Naive thymus-derived CD8-positive, alpha-beta T cell (primary cell): ENCODE results near the gene BTBD18. TPM values are rescaled to one million over a fixed set of nuclear protein-coding genes. Genes with fewer than 3 reads are reported as not detected.

Source experiments
- ATAC-seq, 2 donors: fragments of 150-1000 bp; cut with Tn5 transposase in 1 of 2; sonication (Bioruptor Pico), chemical (Tn5 transposase) in 1 of 2; 1 replicate in 1 of 2; 2 replicates in 1 of 2; pipeline ENCODE4 v1.10.0; 2021; ENCODE audit warnings: mild to moderate bottlenecking in 2 of 2, moderate library complexity in 2 of 2
- POLR2A ChIA-PET: fragments of 350-600 bp; sonication (Branson Sonifier 250); formaldehyde crosslinking; loops from one replicate; lab custom pipeline; 2021; ENCODE audit warnings: antibody characterized with exemption; lab: Charles Lee
- DNase-seq, 10 donors: peaks; one replicate each; pipeline versions ENCODE4 v3.0.0 to v3.0.0-alpha.2; 2020 to 2022
- H3K27ac Mint-ChIP-seq, 10 donors: one replicate each; pipeline ENCODE4 v1.8.0; 2020 to 2022; ENCODE audit warnings: mild to moderate bottlenecking in 10 of 10, mixed read lengths in 10 of 10, moderate library complexity in 4 of 10, inconsistent platforms in 1 of 10
- H3K27me3 Mint-ChIP-seq, 5 donors: one replicate each; pipeline ENCODE4 v1.8.0; 2021 to 2022; ENCODE audit warnings: mixed read lengths in 5 of 5
- H3K36me3 Mint-ChIP-seq, 3 donors: one replicate each; pipeline ENCODE4 v1.8.0; 2020 to 2022; ENCODE audit warnings: mixed read lengths in 3 of 3, mild to moderate bottlenecking in 2 of 3, inconsistent platforms in 1 of 3
- H3K4me1 Mint-ChIP-seq, 4 donors: one replicate each; pipeline ENCODE4 v1.8.0; 2021 to 2022; ENCODE audit warnings: mixed read lengths in 4 of 4
- H3K4me3 Mint-ChIP-seq, 10 donors: one replicate each; pipeline ENCODE4 v1.8.0; 2020 to 2022; ENCODE audit warnings: mild to moderate bottlenecking in 10 of 10, mixed read lengths in 10 of 10, moderate library complexity in 6 of 10, inconsistent platforms in 1 of 10
- H3K9me3 Mint-ChIP-seq, 9 donors: one replicate each; pipeline ENCODE4 v1.8.0; 2020 to 2022; ENCODE audit warnings: mixed read lengths in 9 of 9, mild to moderate bottlenecking in 3 of 9, inconsistent platforms in 1 of 9, moderate library complexity in 1 of 9
- polyA plus RNA-seq, 3 donors: library from polyadenylated mRNA; unstranded; fragments of 300-500 nt; fragmentation: Illumina TruSeq; gene quantifications; one replicate each; pipeline ENCODE4 v1.2.3, GENCODE V29; 2021
- total RNA-seq, 8 experiments: library from RNA in 2 of 8; stranded (reverse) in 2 of 8; gene quantifications; one replicate each; pipeline ENCODE4 v1.2.3 and lab custom pipeline; 2021 to 2026

Gene BTBD18
- total and polyA plus RNA-seq, 5 experiments from 2014 or later = 0.18 to 0.76 (median 0.27) TPM

GRCh38 chr11:57751176-57751575, 443 bp downstream of the BTBD18 start:
- no peaks in the 10 kb centered on the region for H3K27me3 Mint-ChIP-seq
- H3K4me1 Mint-ChIP-seq = peaks cover 13 to 31% (median 22%) of the 10 kb centered on the region in 4 donors
- no peak for DNase-seq
- no peak for ATAC-seq
- peak overlapping the region in 5 of 10 donors; percentile 4 to 90 (median 61) for H3K27ac Mint-ChIP-seq
- H3K9me3 Mint-ChIP-seq = no peaks in the 10 kb centered on the region
- POLR2A ChIA-PET = interaction anchor here (0.9 kb wide), 1 partner anchor 9 kb away, joined by 4 read pairs; the partner anchor contains the start of gene SELENOH
- peaks cover 0 to 27% (median 0%) of the 10 kb centered on the region in 3 donors for H3K36me3 Mint-ChIP-seq
- no peak overlapping the region for H3K4me3 Mint-ChIP-seq

GRCh38 chr11:57746920-57747319, 4.7 kb downstream of the BTBD18 start:
- POLR2A ChIA-PET = interaction anchor here (0.6 kb wide), 1 partner anchor 10 kb away, joined by 5 read pairs; no protein-coding TSS in a partner anchor
- H3K4me1 Mint-ChIP-seq = peaks cover 29 to 65% (median 49%) of the 10 kb centered on the region in 4 donors
- peak overlapping the region; percentile 37 to 90 (median 84) for H3K27ac Mint-ChIP-seq
- no peaks in the 10 kb centered on the region for H3K27me3 Mint-ChIP-seq
- no peak overlapping the region for H3K4me3 Mint-ChIP-seq
- DNase-seq = no peak
- H3K36me3 Mint-ChIP-seq = peaks cover 6 to 65% (median 7%) of the 10 kb centered on the region in 3 donors
- H3K9me3 Mint-ChIP-seq = no peaks in the 10 kb centered on the region
- no peak for ATAC-seq

GRCh38 chr11:57745206-57745605, 6.4 kb downstream of the BTBD18 start:
- H3K9me3 Mint-ChIP-seq = no peaks in the 10 kb centered on the region
- peaks cover 23 to 74% (median 55%) of the 10 kb centered on the region in 4 donors for H3K4me1 Mint-ChIP-seq
- peak overlapping the region in 2 of 10 donors; percentile 10 to 52 for H3K4me3 Mint-ChIP-seq
- H3K36me3 Mint-ChIP-seq = peaks cover 7 to 62% (median 8%) of the 10 kb centered on the region in 3 donors
- DNase-seq (no peak), ATAC-seq (no peak)
- peak overlapping the region; percentile 15 to 87 (median 80) for H3K27ac Mint-ChIP-seq
- POLR2A ChIA-PET = interaction anchor here (0.6 to 1.2 kb wide), 4 partner anchors 22 to 104 kb away, joined by 3 to 5 read pairs (median 3); no protein-coding TSS in a partner anchor
- no peaks in the 10 kb centered on the region for H3K27me3 Mint-ChIP-seq

- Mint-ChIP-seq H3K4me1 (peaks cover 23 to 74% (median 55%) of the 10 kb centered on the region in 4 donors), H3K4me3 (peak overlapping the region in 8 of 10 donors; percentile 26 to 67 (median 50)), H3K27me3 (no peaks in the 10 kb centered on the region), H3K36me3 (peaks cover 7 to 66% (median 8%) of the 10 kb centered on the region in 3 donors), H3K27ac (peak overlapping the region in 8 of 10 donors; percentile 66 to 88 (median 82)), H3K9me3 (no peaks in the 10 kb centered on the region)
- DNase-seq (no peak), ATAC-seq (no peak)
- POLR2A ChIA-PET = interaction anchor here (1.1 to 1.2 kb wide), 2 partner anchors 23 to 103 kb away, joined by 3 read pairs; no protein-coding TSS in a partner anchor
Observed at GRCh38 chr11:57744357-57744756, 7.3 kb downstream of the BTBD18 start.

GRCh38 chr11:57742087-57742452, 9.5 kb downstream of the BTBD18 start:
- POLR2A ChIA-PET = interaction anchor here (0.9 to 3.4 kb wide), 28 partner anchors 9 to 1873 kb away, joined by 3 to 41 read pairs (median 4); partner anchors contain the start of genes BTBD18, CLP1, CTNND1 and LPXN
- H3K36me3 Mint-ChIP-seq = peaks cover 8 to 77% (median 11%) of the 10 kb centered on the region in 3 donors
- no peak for ATAC-seq
- H3K9me3 Mint-ChIP-seq = no peaks in the 10 kb centered on the region
- no peaks in the 10 kb centered on the region for H3K27me3 Mint-ChIP-seq
- H3K4me3 Mint-ChIP-seq = peak overlapping the region; percentile 92 to 100 (median 99)
- H3K4me1 Mint-ChIP-seq = peaks cover 17 to 56% (median 50%) of the 10 kb centered on the region in 4 donors
- peak overlapping the region; percentile 95 to 99 (median 98) for H3K27ac Mint-ChIP-seq
- no peak for DNase-seq

GRCh38 chr11:57741132-57742086, 10.2 kb downstream of the BTBD18 start, which contains the start of gene SELENOH:
TSS of gene SELENOH (plus strand) at chr11:57741491. CDS start at chr11:57741596, 105 bp downstream.
- peaks cover 16 to 49% (median 45%) of the 10 kb centered on the region in 4 donors for H3K4me1 Mint-ChIP-seq
- peak; percentile 83 for ATAC-seq
- peak within 1 kb of the TSS; percentile 92 to 100 (median 99) for H3K4me3 Mint-ChIP-seq
- POLR2A ChIA-PET = interaction anchor here (0.7 to 3.4 kb wide), 30 partner anchors 9 to 1874 kb away, joined by 3 to 41 read pairs (median 4); partner anchors contain the start of genes BTBD18, CLP1, CTNND1 and LPXN
- H3K36me3 Mint-ChIP-seq = peaks cover 8 to 73% (median 11%) of the 10 kb centered on the region in 3 donors
- DNase-seq = peak; percentile 74 to 94 (median 90)
- no peaks in the 10 kb centered on the region for H3K9me3 Mint-ChIP-seq
- H3K27ac Mint-ChIP-seq = peak within 1 kb of the TSS; percentile 95 to 99 (median 98)
- H3K27me3 Mint-ChIP-seq = no peaks in the 10 kb centered on the region

GRCh38 chr11:57735619-57736298, 15.9 kb downstream of the BTBD18 start:
- POLR2A ChIA-PET = interaction anchor here (0.7 kb wide), 1 partner anchor 28 kb away, joined by 3 read pairs; no protein-coding TSS in a partner anchor
- peaks cover 0 to 12% (median 3%) of the 10 kb centered on the region in 4 donors for H3K4me1 Mint-ChIP-seq
- H3K27me3 Mint-ChIP-seq = no peaks in the 10 kb centered on the region
- no peaks in the 10 kb centered on the region for H3K9me3 Mint-ChIP-seq
- H3K36me3 Mint-ChIP-seq = peaks cover 0 to 51% (median 3%) of the 10 kb centered on the region in 3 donors
- no peak overlapping the region for H3K4me3 Mint-ChIP-seq
- no peak for ATAC-seq
- H3K27ac Mint-ChIP-seq = peak overlapping the region in 6 of 10 donors; percentile 7 to 63 (median 31)
- no peak for DNase-seq

- ATAC-seq (no peak), DNase-seq (no peak)
- peaks cover under 1 to 18% (median 10%) of the 10 kb centered on the region in 4 donors for H3K4me1 Mint-ChIP-seq
- POLR2A ChIA-PET = interaction anchor here (0.5 to 1.0 kb wide), 2 partner anchors 60 to 65 kb away, joined by 3 to 4 read pairs; no protein-coding TSS in a partner anchor
- H3K27ac Mint-ChIP-seq = no peak overlapping the region
- H3K4me3 Mint-ChIP-seq = no peak overlapping the region
- H3K36me3 Mint-ChIP-seq = peaks cover 0 to 35% (median 2%) of the 10 kb centered on the region in 3 donors
- no peaks in the 10 kb centered on the region for H3K27me3 Mint-ChIP-seq
- no peaks in the 10 kb centered on the region for H3K9me3 Mint-ChIP-seq
Observed at GRCh38 chr11:57732661-57733060, 19.0 kb downstream of the BTBD18 start.

GRCh38 chr11:57729479-57729878, 22.1 kb downstream of the BTBD18 start:
- POLR2A ChIA-PET = interaction anchor here (0.6 kb wide), 1 partner anchor 70 kb away, joined by 6 read pairs; no protein-coding TSS in a partner anchor
- ATAC-seq = no peak

GRCh38 chr11:57728829-57729228, 22.8 kb downstream of the BTBD18 start:
- peaks cover 0 to 13% (median 2%) of the 10 kb centered on the region in 3 donors for H3K36me3 Mint-ChIP-seq
- H3K4me1 Mint-ChIP-seq = peaks cover 4 to 17% (median 11%) of the 10 kb centered on the region in 4 donors
- no peak overlapping the region for H3K4me3 Mint-ChIP-seq
- no peaks in the 10 kb centered on the region for H3K9me3 Mint-ChIP-seq
- POLR2A ChIA-PET = interaction anchor here (0.6 to 0.8 kb wide), 2 partner anchors 10 to 22 kb away, joined by 3 to 4 read pairs; no protein-coding TSS in a partner anchor
- no peaks in the 10 kb centered on the region for H3K27me3 Mint-ChIP-seq
- DNase-seq (no peak), ATAC-seq (no peak)
- H3K27ac Mint-ChIP-seq = peak overlapping the region in 1 of 10 donors; percentile 19

More at GRCh38 chr11:57729479-57729878, 22.1 kb downstream of the BTBD18 start:
- Mint-ChIP-seq H3K4me3 (no peak overlapping the region), H3K9me3 (no peaks in the 10 kb centered on the region), H3K27me3 (no peaks in the 10 kb centered on the region), H3K27ac (peak overlapping the region in 1 of 10 donors; percentile 29), H3K36me3 (peaks cover 0 to 18% (median 2%) of the 10 kb centered on the region in 3 donors), H3K4me1 (peaks cover 4 to 17% (median 12%) of the 10 kb centered on the region in 4 donors)
- DNase-seq = no peak

GRCh38 chr11:57727185-57727584, 24.4 kb downstream of the BTBD18 start:
- Mint-ChIP-seq H3K27ac (peak overlapping the region in 1 of 10 donors; percentile 74), H3K4me3 (no peak overlapping the region), H3K36me3 (peaks cover 0 to 17% (median 2%) of the 10 kb centered on the region in 3 donors), H3K9me3 (no peaks in the 10 kb centered on the region), H3K27me3 (no peaks in the 10 kb centered on the region), H3K4me1 (peaks cover 4 to 17% (median 11%) of the 10 kb centered on the region in 4 donors)
- POLR2A ChIA-PET = interaction anchor here (0.9 kb wide), 1 partner anchor 15 kb away, joined by 4 read pairs; no protein-coding TSS in a partner anchor
- ATAC-seq (no peak), DNase-seq (no peak)
